ENCODE results near the gene U2AF1L4. TPM values are rescaled to one million over a fixed set of nuclear protein-coding genes. Genes with fewer than 3 reads are reported as not detected.
A peak's percentile ranks its signal among the peaks of the same experiment; 100 is the strongest.

U2AF1L4 gene
- polyA plus RNA-seq, 3 donors: 6.2 to 140 (median 8.7) TPM

- Histone ChIP-seq H4K20me1 (ENCODE audit: insufficient read depth, low read length) (no peaks in the 10 kb centered on the region), H3K36me3 (replicated peaks in 1 of 2; ENCODE audit: control insufficient read depth in 1 of 2, insufficient read depth in 2 of 2, low read length in 2 of 2) (peaks cover 33 to 47% of the 10 kb centered on the region in 2 donors), H3K4me1 (ENCODE audit: control insufficient read depth in 1 of 2, insufficient read depth in 2 of 2, low read length in 2 of 2) (no peaks in the 10 kb centered on the region), H3K79me2 (ENCODE audit: insufficient read depth, low read length) (no peaks in the 10 kb centered on the region), H3K4me2 (replicated peaks; ENCODE audit: extremely low read depth, low read length, poor library complexity, severe bottlenecking) (no peak overlapping the region), H3K27ac (ENCODE audit: low read depth in 1 of 2, low read length in 2 of 2) (no peak overlapping the region), H3K9ac (ENCODE audit: insufficient read depth, low read length, poor library complexity, severe bottlenecking) (no peak overlapping the region), H2AFZ (ENCODE audit: insufficient read depth, low read depth, low read length, poor library complexity, severe bottlenecking) (no peak overlapping the region), H3K9me3 (replicated peaks in 1 of 2; ENCODE audit: control insufficient read depth in 1 of 2, insufficient read depth in 1 of 2, low read length in 2 of 2) (no peaks in the 10 kb centered on the region), H3K4me3 (replicated peaks in 1 of 3; ENCODE audit: low read depth in 2 of 3, low read length in 3 of 3) (no peak overlapping the region), H3K27me3 (ENCODE audit: control insufficient read depth in 2 of 2, insufficient read depth in 2 of 2, low read length in 2 of 2) (no peaks in the 10 kb centered on the region)
- H3K27me3 Mint-ChIP-seq (ENCODE audit: low read depth in 3 of 3): peaks cover 0 to 3% (median 0%) of the 10 kb centered on the region in 3 donors
- peaks cover 39 to 66% of the 10 kb centered on the region in 2 donors for H3K36me3 Mint-ChIP-seq
- WGBS (ENCODE audit: insufficient coverage): 96% methylated on average over 11 of the region's 28 CpGs
- no peaks in the 10 kb centered on the region for H3K9me3 Mint-ChIP-seq
- DNase-seq: no peak
- intact Hi-C loops (cut with micrococcal nuclease): no loop called here
- peak overlapping the region in 1 of 7 donors; percentile 30 for H3K27ac Mint-ChIP-seq
- TF ChIP-seq CTCF (IDR thresholded peaks at IDR 0.05): no peak
- no peak overlapping the region for H3K4me3 Mint-ChIP-seq
- H3K4me1 Mint-ChIP-seq: no peaks in the 10 kb centered on the region
These were observed 38.5 kb upstream of the U2AF1L4 start for GRCh38 chr19:35783469-35784434.

- WGBS (ENCODE audit: insufficient coverage): 99% methylated on average over 8 of the region's 12 CpGs
- peaks cover 40 to 67% of the 10 kb centered on the region in 2 donors for H3K36me3 Mint-ChIP-seq
- no peaks in the 10 kb centered on the region for H3K9me3 Mint-ChIP-seq
These were observed 37.4 kb upstream of the U2AF1L4 start for GRCh38 chr19:35782589-35782988.

More at GRCh38 chr19:35782589-35782988, 37.4 kb upstream of the U2AF1L4 start:
- no peaks in the 10 kb centered on the region for H3K4me1 Mint-ChIP-seq
- intact Hi-C loops (cut with micrococcal nuclease): no loop called here
- H3K4me3 ChIP-seq (replicated peaks in 1 of 3; ENCODE audit: low read depth in 2 of 3, low read length in 3 of 3): no peak overlapping the region
- peaks cover 31 to 47% of the 10 kb centered on the region in 2 donors for H3K36me3 ChIP-seq (replicated peaks in 1 of 2; ENCODE audit: control insufficient read depth in 1 of 2, insufficient read depth in 2 of 2, low read length in 2 of 2)
- H3K27me3 Mint-ChIP-seq (ENCODE audit: low read depth in 3 of 3): peaks cover 0 to 2% (median 0%) of the 10 kb centered on the region in 3 donors
- no peak overlapping the region for H3K4me3 Mint-ChIP-seq
- H3K79me2 ChIP-seq (ENCODE audit: insufficient read depth, low read length): peaks cover under 1% of the 10 kb centered on the region
- H3K9ac ChIP-seq (ENCODE audit: insufficient read depth, low read length, poor library complexity, severe bottlenecking): no peak overlapping the region
- H3K4me1 ChIP-seq (ENCODE audit: control insufficient read depth in 1 of 2, insufficient read depth in 2 of 2, low read length in 2 of 2): no peaks in the 10 kb centered on the region
- H3K27ac Mint-ChIP-seq: no peak overlapping the region
- H3K9me3 ChIP-seq (replicated peaks in 1 of 2; ENCODE audit: control insufficient read depth in 1 of 2, insufficient read depth in 1 of 2, low read length in 2 of 2): no peaks in the 10 kb centered on the region
- no peak overlapping the region for H3K27ac ChIP-seq (ENCODE audit: low read depth in 1 of 2, low read length in 2 of 2)
- no peak overlapping the region for H3K4me2 ChIP-seq (replicated peaks; ENCODE audit: extremely low read depth, low read length, poor library complexity, severe bottlenecking)
- no peak for DNase-seq
- H3K27me3 ChIP-seq (ENCODE audit: control insufficient read depth in 2 of 2, insufficient read depth in 2 of 2, low read length in 2 of 2): no peaks in the 10 kb centered on the region
- H2AFZ ChIP-seq (ENCODE audit: insufficient read depth, low read depth, low read length, poor library complexity, severe bottlenecking): no peak overlapping the region
- TF ChIP-seq CTCF (IDR thresholded peaks at IDR 0.05): no peak
- no peaks in the 10 kb centered on the region for H4K20me1 ChIP-seq (ENCODE audit: insufficient read depth, low read length)

Measured in CD14-positive monocyte (primary cell).